ENCODE results near the gene RBPJ. TPM values are rescaled to one million over a fixed set of nuclear protein-coding genes. Genes with fewer than 3 reads are reported as not detected.

RBPJ gene
- total RNA-seq, 1 experiment from 2014 or later = 59.8 TPM

DNA sequence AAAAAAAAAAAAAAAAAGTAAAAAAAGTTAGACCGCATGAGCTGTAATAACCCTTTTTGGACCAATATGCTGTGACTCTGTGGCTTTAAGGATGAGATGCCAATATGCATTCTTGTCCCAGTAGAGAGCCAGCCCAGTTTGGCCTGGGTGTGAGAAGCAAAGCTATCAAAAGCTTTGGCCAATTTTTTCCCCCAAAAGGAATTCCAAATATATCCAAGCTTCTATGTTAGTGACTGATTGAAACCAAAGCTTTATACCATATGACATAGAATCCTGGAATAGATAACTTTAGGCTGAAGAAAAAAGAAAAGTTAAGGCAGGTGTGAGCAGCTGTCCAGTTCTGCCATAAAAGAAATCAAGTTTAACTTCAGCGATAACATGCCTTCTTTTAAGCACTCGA is 30.5 kb upstream of the RBPJ start:
- TF ChIP-seq EZH2 (IDR thresholded peaks at IDR 0.05; ENCODE audit: borderline replicate concordance, low read depth, low read length, poor library complexity, severe bottlenecking) = no peak
- intact Hi-C loops (cut with micrococcal nuclease; ENCODE audit: unreplicated experiment) = no loop called here
- no peaks in the 10 kb centered on the region for H3K36me3 ChIP-seq (ENCODE audit: insufficient read depth, low read length, poor library complexity, severe bottlenecking)
- CTCF ChIA-PET = interaction anchor here (0.6 kb wide), 1 partner anchor 302 kb away, joined by 3 read pairs; no protein-coding TSS in a partner anchor
- H3K27ac ChIP-seq (ENCODE audit: low read depth, low read length, poor library complexity, severe bottlenecking) = no peak overlapping the region
- POLR2A ChIA-PET (ENCODE audit: low non-redundant PET) = no interaction called here
- no peaks in the 10 kb centered on the region for H3K4me1 ChIP-seq (ENCODE audit: insufficient read depth, low read length, poor library complexity, severe bottlenecking)
- no peaks in the 10 kb centered on the region for H3K9me3 ChIP-seq (ENCODE audit: low read depth, low read length, poor library complexity, severe bottlenecking)
- no peak for DNase-seq (ENCODE audit: low spot score)
- H3K4me3 ChIP-seq (ENCODE audit: low read depth, low read length, poor library complexity, severe bottlenecking) = no peak overlapping the region
- H3K27me3 ChIP-seq (replicated peaks; ENCODE audit: insufficient read depth, low read depth, low read length, poor library complexity) = peaks cover under 1% of the 10 kb centered on the region
- BruUV-seq (replicated peaks) = no TSS peak

DNA sequence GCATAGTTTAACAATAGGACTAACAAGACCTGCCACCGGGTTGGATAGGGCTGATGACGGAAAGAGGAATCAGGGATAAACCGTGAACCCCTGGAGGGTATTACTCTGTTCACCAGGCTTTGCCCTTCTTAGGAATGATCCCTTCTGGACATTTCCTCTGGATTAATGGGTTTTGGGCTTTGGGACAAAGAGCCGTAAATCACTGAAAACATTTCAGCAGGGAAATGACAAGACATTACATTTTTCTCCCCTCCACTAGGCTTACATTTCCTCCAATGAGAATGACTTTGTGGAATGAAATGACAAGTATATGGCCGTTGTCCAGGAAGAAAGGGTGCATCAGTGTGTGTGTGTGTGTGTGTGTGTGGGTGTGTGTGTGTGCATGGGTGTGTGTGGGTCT is 25.9 kb upstream of the RBPJ start:
- POLR2A ChIA-PET (ENCODE audit: low non-redundant PET) = no interaction called here

DNA sequence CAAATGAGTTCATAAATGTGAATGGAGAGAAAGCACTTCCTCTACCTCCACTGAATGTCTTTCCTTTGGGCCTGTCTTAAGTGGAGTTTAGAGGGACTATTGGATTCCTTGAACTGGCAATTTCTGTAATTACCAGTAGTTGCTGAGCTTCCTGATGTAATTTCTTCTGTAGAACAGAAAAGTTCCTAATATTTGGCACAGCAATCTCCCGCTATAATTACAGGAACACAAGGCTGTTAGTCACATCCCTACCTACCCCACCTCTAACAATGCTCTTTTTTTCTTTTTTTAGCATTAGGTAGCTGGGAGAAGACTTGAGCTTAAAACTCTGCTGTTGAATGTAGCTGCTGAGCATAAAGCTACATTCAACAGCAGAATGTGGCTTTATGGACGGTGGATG is 24.8 kb upstream of the RBPJ start:
- H3K9me3 ChIP-seq (ENCODE audit: low read depth, low read length, poor library complexity, severe bottlenecking) = no peaks in the 10 kb centered on the region
- no peaks in the 10 kb centered on the region for H3K4me1 ChIP-seq (ENCODE audit: insufficient read depth, low read length, poor library complexity, severe bottlenecking)
- intact Hi-C loops (cut with micrococcal nuclease; ENCODE audit: unreplicated experiment) = no loop called here
- DNase-seq (ENCODE audit: low spot score) = no peak
- H3K27me3 ChIP-seq (replicated peaks; ENCODE audit: insufficient read depth, low read depth, low read length, poor library complexity) = peaks cover 12% of the 10 kb centered on the region
- TF ChIP-seq EZH2 (IDR thresholded peaks at IDR 0.05; ENCODE audit: borderline replicate concordance, low read depth, low read length, poor library complexity, severe bottlenecking) (no peak), CTCF (conservative IDR thresholded peaks at IDR 0.05; ENCODE audit: low read depth, low read length) (no peak)
- BruUV-seq (replicated peaks) = no TSS peak
- H3K4me3 ChIP-seq (ENCODE audit: low read depth, low read length, poor library complexity, severe bottlenecking) = no peak overlapping the region
- POLR2A ChIA-PET (ENCODE audit: low non-redundant PET) = no interaction called here
- H3K36me3 ChIP-seq (ENCODE audit: insufficient read depth, low read length, poor library complexity, severe bottlenecking) = no peaks in the 10 kb centered on the region
- H3K27ac ChIP-seq (ENCODE audit: low read depth, low read length, poor library complexity, severe bottlenecking) = no peak overlapping the region
- CTCF ChIA-PET = no interaction called here

More for the DNA sequence above, 25.9 kb upstream of the RBPJ start:
- CTCF ChIA-PET = no interaction called here
- H3K27ac ChIP-seq (ENCODE audit: low read depth, low read length, poor library complexity, severe bottlenecking) = no peak overlapping the region
- no TSS peak for BruUV-seq (replicated peaks)
- no peak for DNase-seq (ENCODE audit: low spot score)
- intact Hi-C loops (cut with micrococcal nuclease; ENCODE audit: unreplicated experiment) = no loop called here
- H3K4me3 ChIP-seq (ENCODE audit: low read depth, low read length, poor library complexity, severe bottlenecking) = no peak overlapping the region
- TF ChIP-seq EZH2 (IDR thresholded peaks at IDR 0.05; ENCODE audit: borderline replicate concordance, low read depth, low read length, poor library complexity, severe bottlenecking) (no peak), CTCF (conservative IDR thresholded peaks at IDR 0.05; ENCODE audit: low read depth, low read length) (no peak)
- H3K36me3 ChIP-seq (ENCODE audit: insufficient read depth, low read length, poor library complexity, severe bottlenecking) = no peaks in the 10 kb centered on the region
- H3K9me3 ChIP-seq (ENCODE audit: low read depth, low read length, poor library complexity, severe bottlenecking) = no peaks in the 10 kb centered on the region
- no peaks in the 10 kb centered on the region for H3K4me1 ChIP-seq (ENCODE audit: insufficient read depth, low read length, poor library complexity, severe bottlenecking)
- peaks cover 12% of the 10 kb centered on the region for H3K27me3 ChIP-seq (replicated peaks; ENCODE audit: insufficient read depth, low read depth, low read length, poor library complexity)

GRCh38 chr4:26296514-26296913 is 24.3 kb upstream of the RBPJ start:
- DNase-seq (ENCODE audit: low spot score) = no peak
- no TSS peak for BruUV-seq (replicated peaks)
- intact Hi-C loops (cut with micrococcal nuclease; ENCODE audit: unreplicated experiment) = no loop called here
- no peak overlapping the region for H3K4me3 ChIP-seq (ENCODE audit: low read depth, low read length, poor library complexity, severe bottlenecking)
- no peaks in the 10 kb centered on the region for H3K9me3 ChIP-seq (ENCODE audit: low read depth, low read length, poor library complexity, severe bottlenecking)
- peaks cover 12% of the 10 kb centered on the region for H3K27me3 ChIP-seq (replicated peaks; ENCODE audit: insufficient read depth, low read depth, low read length, poor library complexity)
- CTCF ChIA-PET = no interaction called here
- H3K4me1 ChIP-seq (ENCODE audit: insufficient read depth, low read length, poor library complexity, severe bottlenecking) = no peaks in the 10 kb centered on the region
- no peak overlapping the region for H3K27ac ChIP-seq (ENCODE audit: low read depth, low read length, poor library complexity, severe bottlenecking)
- TF ChIP-seq EZH2 (IDR thresholded peaks at IDR 0.05; ENCODE audit: borderline replicate concordance, low read depth, low read length, poor library complexity, severe bottlenecking) = no peak
- no peak for TF ChIP-seq CTCF (conservative IDR thresholded peaks at IDR 0.05; ENCODE audit: low read depth, low read length)
- POLR2A ChIA-PET (ENCODE audit: low non-redundant PET) = no interaction called here
- H3K36me3 ChIP-seq (ENCODE audit: insufficient read depth, low read length, poor library complexity, severe bottlenecking) = no peaks in the 10 kb centered on the region
